CD14-positive monocyte (primary cell): ENCODE results near the gene SMAD2. TPM values are rescaled to one million over a fixed set of nuclear protein-coding genes. Genes with fewer than 3 reads are reported as not detected.

Experiments used
- DNase-seq, 3 donors: peaks; one replicate each; pipeline ENCODE4 v3.0.0-alpha.2; 2011 to 2022
- H2AFZ ChIP-seq: 2 replicates; pipeline ENCODE4 v1.6.0; 2012; ENCODE audit warnings: mild to moderate bottlenecking, low read depth, low read length, inconsistent platforms; ENCODE audit not compliant: insufficient read depth, poor library complexity, severe bottlenecking
- H3K27ac ChIP-seq, 2 donors: 1 replicate in 1 of 2; 2 replicates in 1 of 2; pipeline ENCODE4 v1.5.1; 2012 to 2013; ENCODE audit warnings: low read length in 2 of 2, control low read depth in 1 of 2, inconsistent platforms in 1 of 2, low read depth in 1 of 2, mild to moderate bottlenecking in 1 of 2
- H3K27me3 ChIP-seq, 2 donors: one replicate each; pipeline versions ENCODE4 v1.6.0 to v1.6.1; 2011 to 2013; ENCODE audit warnings: low read length in 2 of 2; ENCODE audit not compliant: control insufficient read depth in 2 of 2, insufficient read depth in 2 of 2
- H3K36me3 ChIP-seq, 2 donors: replicated peaks in 1 of 2; 1 replicate in 1 of 2; 2 replicates in 1 of 2; pipeline versions ENCODE4 v1.5.1 to v1.6.1; 2012 to 2013; ENCODE audit warnings: low read length in 2 of 2, control low read depth in 1 of 2, inconsistent platforms in 1 of 2, mild to moderate bottlenecking in 1 of 2; ENCODE audit not compliant: insufficient read depth in 2 of 2, control insufficient read depth in 1 of 2
- H3K4me1 ChIP-seq, 2 donors: 1 replicate in 1 of 2; 2 replicates in 1 of 2; pipeline versions ENCODE4 v1.5.1 to v1.6.1; 2012 to 2013; ENCODE audit warnings: low read length in 2 of 2, control low read depth in 1 of 2, inconsistent platforms in 1 of 2, mild to moderate bottlenecking in 1 of 2, moderate library complexity in 1 of 2; ENCODE audit not compliant: insufficient read depth in 2 of 2, control insufficient read depth in 1 of 2
- H3K4me2 ChIP-seq: replicated peaks from 2 replicates; pipeline ENCODE3; 2012; ENCODE audit warnings: low read length, moderate library complexity, mild to moderate bottlenecking; ENCODE audit not compliant: poor library complexity, severe bottlenecking; ENCODE audit errors: extremely low read depth
- H3K4me3 ChIP-seq, 3 experiments: fragments of 200-600 bp in 1 of 3; sonication (generic) in 1 of 3; replicated peaks in 1 of 3; 1 replicate in 2 of 3; 2 replicates in 1 of 3; pipeline ENCODE4 v1.5.1; 2011 to 2013; ENCODE audit warnings: low read length in 3 of 3, mild to moderate bottlenecking in 3 of 3, control low read depth in 2 of 3, low read depth in 2 of 3, inconsistent platforms in 1 of 3, moderate library complexity in 1 of 3
- H3K79me2 ChIP-seq: 2 replicates; pipeline ENCODE4 v1.6.0; 2012; ENCODE audit warnings: mild to moderate bottlenecking, control low read depth, inconsistent platforms, low read length, moderate library complexity; ENCODE audit not compliant: insufficient read depth
- H3K9ac ChIP-seq: 2 replicates; pipeline ENCODE4 v1.6.0; 2017; ENCODE audit warnings: low read length, mild to moderate bottlenecking; ENCODE audit not compliant: insufficient read depth, poor library complexity, severe bottlenecking
- H3K9me3 ChIP-seq, 2 donors: replicated peaks in 1 of 2; 1 replicate in 1 of 2; 2 replicates in 1 of 2; pipeline versions ENCODE4 v1.5.1 to v1.6.1; 2012 to 2013; ENCODE audit warnings: low read length in 2 of 2, control low read depth in 1 of 2; ENCODE audit not compliant: control insufficient read depth in 1 of 2, insufficient read depth in 1 of 2
- H4K20me1 ChIP-seq: 2 replicates; pipeline ENCODE4 v1.6.0; 2012; ENCODE audit warnings: mild to moderate bottlenecking, low read length, control low read depth, moderate library complexity; ENCODE audit not compliant: insufficient read depth
- H3K27ac Mint-ChIP-seq, 7 donors: one replicate each; pipeline ENCODE4 v1.8.0; 2020; ENCODE audit warnings: mild to moderate bottlenecking in 7 of 7, mixed read lengths in 7 of 7, moderate library complexity in 6 of 7, inconsistent platforms in 2 of 7
- H3K27me3 Mint-ChIP-seq, 3 donors: one replicate each; pipeline ENCODE4 v1.8.0; 2021 to 2022; ENCODE audit warnings: low read depth in 3 of 3, mild to moderate bottlenecking in 3 of 3, mixed read lengths in 3 of 3, moderate library complexity in 3 of 3, inconsistent platforms in 1 of 3
- H3K36me3 Mint-ChIP-seq, 2 donors: one replicate each; pipeline ENCODE4 v1.8.0; 2020; ENCODE audit warnings: mixed read lengths in 2 of 2, inconsistent platforms in 1 of 2, mild to moderate bottlenecking in 1 of 2
- H3K4me1 Mint-ChIP-seq: one replicate; pipeline ENCODE4 v1.8.0; 2020; ENCODE audit warnings: mild to moderate bottlenecking, mixed read lengths
- H3K4me3 Mint-ChIP-seq, 2 donors: one replicate each; pipeline ENCODE4 v1.8.0; 2020; ENCODE audit warnings: mild to moderate bottlenecking in 2 of 2, mixed read lengths in 2 of 2, moderate library complexity in 1 of 2
- H3K9me3 Mint-ChIP-seq, 7 donors: one replicate each; pipeline ENCODE4 v1.8.0; 2020 to 2022; ENCODE audit warnings: mixed read lengths in 7 of 7, mild to moderate bottlenecking in 6 of 7, moderate library complexity in 6 of 7, inconsistent platforms in 2 of 7
- WGBS: methylation state at CpG from one replicate; pipeline ENCODE4 v1.1.5; 2013; ENCODE audit warnings: missing lambda C conversion rate; ENCODE audit not compliant: insufficient coverage; 5-methylcytosine and 5-hydroxymethylcytosine counted together
- intact Hi-C, 2 donors: fragments of 100-400 bp; cut with micrococcal nuclease; formaldehyde crosslinking; loops; one replicate each; pipeline versions ENCODE4 v1.15.0 to v1.15.1; 2023
- polyA plus RNA-seq, 3 donors: library from polyadenylated mRNA; depleted of rRNA in 1 of 3; unstranded in 2 of 3; stranded (reverse) in 1 of 3; fragments of 300-500 nt in 2 of 3; fragments of >200 nt in 1 of 3; fragmentation: Illumina TruSeq in 2 of 3; gene quantifications; 1 replicate in 2 of 3; 2 replicates in 1 of 3; pipeline ENCODE4 v1.2.3, GENCODE V29; 2012 to 2021
- TF ChIP-seq, protein P1 (sequence below): fragments of 200-600 bp; IDR thresholded peaks from one replicate; pipeline ENCODE4 v1.8.0; 2022; ENCODE audit warnings: antibody characterized with exemption, mild to moderate bottlenecking

Gene SMAD2
- polyA plus RNA-seq, 3 donors, result 48.1 to 72.6 (median 70.6) TPM

DNA sequence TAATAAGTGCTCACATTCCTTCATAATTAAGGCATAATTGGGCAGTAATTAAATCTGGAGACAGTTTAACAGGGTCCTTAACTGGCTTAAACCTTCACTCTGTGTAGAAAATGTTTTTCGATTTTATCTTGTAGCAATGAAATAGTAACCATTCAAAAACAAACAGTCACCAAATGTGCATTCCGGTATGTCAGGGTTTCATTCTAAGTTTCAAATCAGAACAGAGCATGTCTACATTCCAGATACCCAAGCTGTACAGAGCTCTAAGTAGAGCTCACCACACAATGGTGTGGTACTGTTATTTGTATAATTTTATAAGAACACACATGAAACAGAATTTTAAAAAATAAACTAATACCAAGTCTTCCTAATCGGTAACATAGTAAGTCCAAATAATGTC lies 52.6 kb downstream of the SMAD2 start:
- Histone ChIP-seq H2AFZ (no peak overlapping the region), H3K79me2 (peaks cover 37% of the 10 kb centered on the region), H3K9ac (no peak overlapping the region), H3K27me3 (no peaks in the 10 kb centered on the region), H3K9me3 (no peaks in the 10 kb centered on the region), H3K27ac (no peak overlapping the region), H3K4me3 (no peak overlapping the region), H4K20me1 (peaks cover 85% of the 10 kb centered on the region), H3K4me1 (no peaks in the 10 kb centered on the region), H3K36me3 (peaks cover 29 to 64% of the 10 kb centered on the region in 2 donors), H3K4me2 (no peak overlapping the region)
- Mint-ChIP-seq H3K4me3 (no peak overlapping the region), H3K4me1 (peaks cover 6% of the 10 kb centered on the region), H3K27ac (no peak overlapping the region), H3K27me3 (no peaks in the 10 kb centered on the region), H3K9me3 (no peaks in the 10 kb centered on the region), H3K36me3 (peaks cover 37 to 57% of the 10 kb centered on the region in 2 donors)
- WGBS, result no CpG with 5 or more reads among the region's 3 CpGs
- DNase-seq, result no peak
- intact Hi-C loops, result no loop called here
- TF ChIP-seq, protein P1, sequence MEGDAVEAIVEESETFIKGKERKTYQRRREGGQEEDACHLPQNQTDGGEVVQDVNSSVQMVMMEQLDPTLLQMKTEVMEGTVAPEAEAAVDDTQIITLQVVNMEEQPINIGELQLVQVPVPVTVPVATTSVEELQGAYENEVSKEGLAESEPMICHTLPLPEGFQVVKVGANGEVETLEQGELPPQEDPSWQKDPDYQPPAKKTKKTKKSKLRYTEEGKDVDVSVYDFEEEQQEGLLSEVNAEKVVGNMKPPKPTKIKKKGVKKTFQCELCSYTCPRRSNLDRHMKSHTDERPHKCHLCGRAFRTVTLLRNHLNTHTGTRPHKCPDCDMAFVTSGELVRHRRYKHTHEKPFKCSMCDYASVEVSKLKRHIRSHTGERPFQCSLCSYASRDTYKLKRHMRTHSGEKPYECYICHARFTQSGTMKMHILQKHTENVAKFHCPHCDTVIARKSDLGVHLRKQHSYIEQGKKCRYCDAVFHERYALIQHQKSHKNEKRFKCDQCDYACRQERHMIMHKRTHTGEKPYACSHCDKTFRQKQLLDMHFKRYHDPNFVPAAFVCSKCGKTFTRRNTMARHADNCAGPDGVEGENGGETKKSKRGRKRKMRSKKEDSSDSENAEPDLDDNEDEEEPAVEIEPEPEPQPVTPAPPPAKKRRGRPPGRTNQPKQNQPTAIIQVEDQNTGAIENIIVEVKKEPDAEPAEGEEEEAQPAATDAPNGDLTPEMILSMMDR, result no peak

- no peak overlapping the region for H3K9ac ChIP-seq
- no peaks in the 10 kb centered on the region for H3K27me3 ChIP-seq
- no peaks in the 10 kb centered on the region for H3K27me3 Mint-ChIP-seq
- H4K20me1 ChIP-seq, result peaks cover 89% of the 10 kb centered on the region
- H3K4me1 ChIP-seq, result no peaks in the 10 kb centered on the region
- peaks cover 6% of the 10 kb centered on the region for H3K4me1 Mint-ChIP-seq
- TF ChIP-seq, protein P1, result no peak
- no peak overlapping the region for H3K27ac ChIP-seq
- no peak overlapping the region for H3K4me3 Mint-ChIP-seq
- peaks cover 29 to 49% of the 10 kb centered on the region in 2 donors for H3K36me3 Mint-ChIP-seq
- H2AFZ ChIP-seq, result no peak overlapping the region
- no peaks in the 10 kb centered on the region for H3K9me3 Mint-ChIP-seq
- no peak overlapping the region for H3K4me2 ChIP-seq
- no peaks in the 10 kb centered on the region for H3K9me3 ChIP-seq
- peaks cover 19 to 60% of the 10 kb centered on the region in 2 donors for H3K36me3 ChIP-seq
- WGBS, result no CpG with 5 or more reads among the region's 2 CpGs
- H3K4me3 ChIP-seq, result no peak overlapping the region
- H3K79me2 ChIP-seq, result peaks cover 46% of the 10 kb centered on the region
- intact Hi-C loops, result no loop called here
- no peak for DNase-seq
- no peak overlapping the region for H3K27ac Mint-ChIP-seq
Observed at GRCh38 chr18:47876813-47877212, 53.6 kb downstream of the SMAD2 start.
